ENCODE measurements around the gene TCERG1L. TPM values are rescaled to one million over a fixed set of nuclear protein-coding genes. Genes with fewer than 3 reads are reported as not detected.
"Not testable (repeated sequence)": the region's sequence is repeated elsewhere in the genome, so short reads cannot be mapped to it uniquely, and the experiment has no call there.

Gene TCERG1L
- total RNA-seq, 4 donors from 2014 or later: 0.41 TPM; not detected in 3

DNA sequence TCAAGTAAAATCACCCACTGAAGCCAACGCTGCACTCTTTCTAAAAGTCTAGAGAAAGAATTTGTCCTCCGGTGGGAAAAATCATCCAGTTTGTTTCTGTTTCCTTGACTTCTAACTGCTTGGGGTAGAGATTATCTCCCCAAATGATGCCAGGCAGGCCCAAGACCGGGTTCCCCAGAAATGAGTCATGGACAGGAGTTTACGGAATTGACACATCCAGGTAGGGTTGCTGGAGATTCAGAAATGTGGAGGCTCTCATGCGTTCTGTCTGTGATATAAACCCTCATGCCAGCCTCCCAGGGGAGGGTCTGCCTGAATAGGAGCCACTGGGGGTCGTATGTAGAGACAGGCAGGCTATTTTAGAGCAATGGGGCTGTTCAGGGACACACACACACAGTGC is 230.9 kb downstream of the TCERG1L start:
- Histone ChIP-seq H3K4me1 (no peaks in the 10 kb centered on the region), H3K27ac (no peak overlapping the region), H3K27me3 (no peaks in the 10 kb centered on the region), H3K4me3 (no peak overlapping the region), H3K36me3 (no peaks in the 10 kb centered on the region), H3K9me3 (no peaks in the 10 kb centered on the region)
- TF ChIP-seq, protein P1, sequence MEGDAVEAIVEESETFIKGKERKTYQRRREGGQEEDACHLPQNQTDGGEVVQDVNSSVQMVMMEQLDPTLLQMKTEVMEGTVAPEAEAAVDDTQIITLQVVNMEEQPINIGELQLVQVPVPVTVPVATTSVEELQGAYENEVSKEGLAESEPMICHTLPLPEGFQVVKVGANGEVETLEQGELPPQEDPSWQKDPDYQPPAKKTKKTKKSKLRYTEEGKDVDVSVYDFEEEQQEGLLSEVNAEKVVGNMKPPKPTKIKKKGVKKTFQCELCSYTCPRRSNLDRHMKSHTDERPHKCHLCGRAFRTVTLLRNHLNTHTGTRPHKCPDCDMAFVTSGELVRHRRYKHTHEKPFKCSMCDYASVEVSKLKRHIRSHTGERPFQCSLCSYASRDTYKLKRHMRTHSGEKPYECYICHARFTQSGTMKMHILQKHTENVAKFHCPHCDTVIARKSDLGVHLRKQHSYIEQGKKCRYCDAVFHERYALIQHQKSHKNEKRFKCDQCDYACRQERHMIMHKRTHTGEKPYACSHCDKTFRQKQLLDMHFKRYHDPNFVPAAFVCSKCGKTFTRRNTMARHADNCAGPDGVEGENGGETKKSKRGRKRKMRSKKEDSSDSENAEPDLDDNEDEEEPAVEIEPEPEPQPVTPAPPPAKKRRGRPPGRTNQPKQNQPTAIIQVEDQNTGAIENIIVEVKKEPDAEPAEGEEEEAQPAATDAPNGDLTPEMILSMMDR (IDR thresholded peaks at IDR 0.05): no peak
- intact Hi-C loops (cut with DNase I; ENCODE audit: low total_unique reads): no loop called here
- no peak for DNase-seq

DNA sequence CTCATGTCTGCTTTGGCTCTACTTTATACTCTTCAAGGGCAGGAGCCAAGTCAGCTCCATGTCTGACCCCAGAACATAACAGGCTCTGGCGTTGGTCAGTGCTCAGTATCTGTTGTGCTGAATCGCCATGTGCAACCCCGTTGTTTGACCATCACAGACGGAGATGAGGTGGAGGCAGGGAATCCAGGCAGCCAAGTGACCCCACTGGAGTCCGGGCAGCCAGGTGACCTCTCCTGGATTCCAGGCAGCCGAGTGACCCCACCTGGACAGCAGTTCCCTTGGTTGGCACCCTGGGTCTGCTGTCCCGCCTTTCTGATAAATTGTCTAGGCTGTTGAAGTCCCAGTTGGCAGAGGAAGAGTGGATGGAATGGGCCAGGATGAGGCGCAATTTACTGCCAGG is 232.2 kb downstream of the TCERG1L start:
- Histone ChIP-seq H3K27me3 (no peaks in the 10 kb centered on the region), H3K4me1 (no peaks in the 10 kb centered on the region), H3K9me3 (no peaks in the 10 kb centered on the region), H3K4me3 (no peak overlapping the region), H3K27ac (no peak overlapping the region), H3K36me3 (no peaks in the 10 kb centered on the region)
- TF ChIP-seq, protein P1 (IDR thresholded peaks at IDR 0.05): no peak
- no peak for TF ChIP-seq POLR2A (IDR thresholded peaks at IDR 0.05)
- intact Hi-C loops (cut with DNase I; ENCODE audit: low total_unique reads): no loop called here
- no peak for DNase-seq

DNA sequence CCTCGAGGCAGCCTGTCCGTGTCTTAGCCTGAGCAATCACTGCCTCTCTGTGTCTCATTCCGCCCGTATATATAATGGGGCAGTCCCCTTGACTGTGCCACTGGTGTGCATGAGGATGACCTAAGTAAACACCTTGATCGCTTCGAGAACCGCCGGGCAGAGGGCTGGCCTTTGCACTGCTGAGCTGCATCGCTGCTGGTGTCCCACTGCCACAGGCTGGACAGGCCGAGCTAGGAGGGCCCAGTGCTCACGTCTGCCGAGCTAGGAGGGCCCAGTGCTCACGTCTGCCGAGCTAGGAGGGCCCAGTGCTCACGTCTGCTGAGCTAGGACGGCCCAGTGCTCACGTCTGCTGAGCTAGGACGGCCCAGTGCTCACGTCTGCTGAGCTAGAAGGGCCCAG is 232.6 kb downstream of the TCERG1L start:
- H3K9me3 ChIP-seq; intact Hi-C loops (cut with DNase I; ENCODE audit: low total_unique reads); H3K27me3 ChIP-seq; H3K27ac ChIP-seq; H3K4me1 ChIP-seq; H3K36me3 ChIP-seq; H3K4me3 ChIP-seq; DNase-seq: not testable (repeated sequence)

DNA sequence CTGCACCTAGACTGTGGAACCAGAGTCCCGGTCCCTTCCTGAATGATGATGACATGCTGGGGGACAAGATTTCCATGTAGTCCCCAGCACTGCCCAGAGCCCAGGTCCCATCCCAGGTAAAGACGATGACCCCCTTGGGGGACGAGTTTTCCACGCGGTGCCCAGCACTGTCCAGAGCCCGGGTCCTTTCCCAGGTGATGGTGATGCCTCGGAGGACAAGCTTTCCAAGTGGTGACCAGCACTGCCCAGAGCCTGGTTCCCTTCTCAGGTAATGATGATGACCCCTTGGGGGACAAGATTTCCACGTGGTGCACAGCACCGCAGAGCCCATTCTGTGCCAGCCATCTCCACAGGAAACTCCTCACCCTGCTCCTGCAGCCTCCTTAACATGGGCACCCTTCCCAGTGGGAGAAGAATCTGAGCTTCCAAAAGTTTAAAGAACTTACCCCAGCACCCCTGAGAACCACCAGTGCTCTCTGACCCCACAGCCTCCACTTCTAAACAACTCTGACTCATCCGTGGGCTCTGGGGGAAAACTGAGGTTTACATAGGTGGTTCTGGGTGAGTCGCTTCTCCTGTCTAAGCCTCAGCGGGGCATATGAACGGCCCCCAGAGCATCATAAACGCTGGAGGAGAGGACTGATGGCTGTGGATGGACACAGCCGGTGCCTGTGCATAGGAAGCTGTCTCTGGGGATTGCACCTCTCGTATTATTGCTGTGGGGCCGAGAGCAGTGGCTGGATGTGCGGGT is 233.2 kb downstream of the TCERG1L start:
- TF ChIP-seq POLR2A (IDR thresholded peaks at IDR 0.05): no peak
- TF ChIP-seq, protein P1 (IDR thresholded peaks at IDR 0.05): no peak
- Histone ChIP-seq H3K36me3 (no peaks in the 10 kb centered on the region), H3K9me3 (no peaks in the 10 kb centered on the region), H3K27me3 (no peaks in the 10 kb centered on the region), H3K4me3 (no peak overlapping the region), H3K4me1 (no peaks in the 10 kb centered on the region), H3K27ac (no peak overlapping the region)
- intact Hi-C loops (cut with DNase I; ENCODE audit: low total_unique reads): no loop called here
- no peak for DNase-seq

DNA sequence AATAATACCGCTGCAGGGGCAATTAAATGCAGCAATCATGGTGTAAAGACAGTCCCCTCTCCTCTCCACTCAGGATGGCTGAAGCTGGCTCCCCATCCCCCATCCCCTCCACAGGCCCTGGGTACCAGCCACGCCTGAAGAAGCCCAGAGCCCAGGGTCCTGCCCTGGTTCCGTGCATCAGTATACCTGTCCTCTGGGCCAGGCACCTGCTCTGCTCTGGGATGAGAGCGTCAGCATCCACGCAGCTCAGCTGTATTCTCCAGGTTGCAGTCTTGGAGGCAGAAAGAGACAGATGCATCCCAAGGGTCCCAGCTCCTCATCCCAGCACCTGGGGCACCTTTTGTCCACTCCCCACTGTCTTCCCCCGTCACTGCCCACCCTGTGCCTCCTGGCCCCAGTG is 233.8 kb downstream of the TCERG1L start:
- no peak overlapping the region for H3K4me3 ChIP-seq
- no peak for DNase-seq
- TF ChIP-seq POLR2A (IDR thresholded peaks at IDR 0.05): no peak
- TF ChIP-seq, protein P1 (IDR thresholded peaks at IDR 0.05): no peak
- H3K9me3 ChIP-seq: no peaks in the 10 kb centered on the region
- H3K4me1 ChIP-seq: no peaks in the 10 kb centered on the region
- no peaks in the 10 kb centered on the region for H3K36me3 ChIP-seq
- H3K27ac ChIP-seq: no peak overlapping the region
- H3K27me3 ChIP-seq: no peaks in the 10 kb centered on the region
- intact Hi-C loops (cut with DNase I; ENCODE audit: low total_unique reads): no loop called here

DNA sequence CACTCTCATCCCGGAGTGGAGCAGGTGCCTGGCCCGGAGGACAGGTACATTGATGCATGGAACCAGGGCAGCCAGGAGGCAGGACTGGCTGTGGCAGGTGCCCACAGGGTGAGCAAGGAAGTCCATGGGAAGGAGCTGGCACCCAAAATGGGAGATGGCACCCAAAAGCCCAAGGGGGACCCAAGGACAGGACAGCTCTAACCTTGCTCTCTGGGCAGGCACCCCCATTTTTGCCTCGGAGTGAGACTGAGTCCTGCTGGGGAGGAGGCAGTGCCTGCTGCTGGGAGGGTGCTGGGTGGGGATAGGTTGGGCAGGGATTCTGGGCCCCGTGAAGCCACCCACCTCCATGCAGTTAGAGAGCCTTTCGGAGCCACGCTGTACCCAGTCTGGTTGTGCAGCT is 234.5 kb downstream of the TCERG1L start:
- TF ChIP-seq, protein P1 (IDR thresholded peaks at IDR 0.05): no peak
- TF ChIP-seq POLR2A (IDR thresholded peaks at IDR 0.05): no peak
- Histone ChIP-seq H3K36me3 (no peaks in the 10 kb centered on the region), H3K27ac (no peak overlapping the region), H3K9me3 (no peaks in the 10 kb centered on the region), H3K4me3 (no peak overlapping the region), H3K4me1 (no peaks in the 10 kb centered on the region), H3K27me3 (no peaks in the 10 kb centered on the region)
- intact Hi-C loops (cut with DNase I; ENCODE audit: low total_unique reads): no loop called here
- no peak for DNase-seq
